NB4 (cell line): Measurements from ENCODE around the gene ARHGAP25.

Source experiments
- CTCF ChIP-seq: IDR thresholded peaks from one replicate; pipeline ENCODE4 v1.5.1; 2012; ENCODE audit warnings: low read depth, low read length
- POLR2A ChIP-seq: IDR thresholded peaks from 2 replicates; pipeline ENCODE4 v1.6.1; 2011; ENCODE audit warnings: mild to moderate bottlenecking; ENCODE audit not compliant: insufficient read length; ENCODE audit errors: extremely low read depth

- no peak for TF ChIP-seq POLR2A
- TF ChIP-seq CTCF, result no peak
Observed at GRCh38 chr2:68824831-68825230, 90.2 kb downstream of the ARHGAP25 start.
